OCI-LY7 (cell line): ENCODE data around the gene DOCK3. TPM values are rescaled to one million over a fixed set of nuclear protein-coding genes. Genes with fewer than 3 reads are reported as not detected.

Source experiments
- BruUV-seq: library from RNA; stranded (reverse); fragments of 400-500 nt; replicated peaks from 2 replicates; lab custom pipeline; 2021; lab: Mats Ljungman, UMichigan
- CTCF ChIA-PET: fragments of 300-600 bp; sonication (Branson Sonifier 250); formaldehyde crosslinking; loops from one replicate; lab custom pipeline; 2022; ENCODE audit warnings: antibody characterized with exemption; ENCODE audit not compliant: unreplicated experiment; lab: Charles Lee
- POLR2A ChIA-PET: fragments of 300-600 bp; sonication (Branson Sonifier 250); formaldehyde crosslinking; loops from one replicate; lab custom pipeline; 2022; ENCODE audit warnings: antibody characterized with exemption; lab: Charles Lee
- DNase-seq: peaks from one replicate; pipeline ENCODE4 v3.0.0-alpha.2; 2015; ENCODE audit warnings: low spot score
- H2AFZ ChIP-seq: fragments of 200-600 bp; sonication (generic), shearing (Covaris generic); 2 replicates; pipeline ENCODE4 v1.6.1; 2014; ENCODE audit warnings: mild to moderate bottlenecking, antibody characterized with exemption, low read length, moderate library complexity
- H3K27ac ChIP-seq: fragments of 200-600 bp; sonication (generic); 2 replicates; pipeline ENCODE4 v1.5.1; 2014; ENCODE audit warnings: mixed run types, low read depth, mild to moderate bottlenecking, moderate library complexity, low read length, inconsistent platforms; ENCODE audit not compliant: poor library complexity, severe bottlenecking
- H3K36me3 ChIP-seq: fragments of 200-600 bp; sonication (generic); 2 replicates; pipeline ENCODE4 v1.6.1; 2014; ENCODE audit warnings: mild to moderate bottlenecking, antibody characterized with exemption, low read length, moderate library complexity, mixed read lengths; ENCODE audit not compliant: insufficient read depth
- H3K4me1 ChIP-seq: fragments of 200-600 bp; sonication (generic); 2 replicates; pipeline ENCODE4 v1.5.1; 2014; ENCODE audit warnings: mild to moderate bottlenecking, low read length; ENCODE audit not compliant: insufficient read depth, poor library complexity, severe bottlenecking
- H3K4me2 ChIP-seq: fragments of 200-600 bp; sonication (generic); 2 replicates; pipeline ENCODE4 v1.6.1; 2014; ENCODE audit warnings: mild to moderate bottlenecking, low read length
- H3K4me3 ChIP-seq: fragments of 200-600 bp; sonication (generic); 2 replicates; pipeline ENCODE4 v1.5.1; 2014; ENCODE audit warnings: mild to moderate bottlenecking, low read depth, low read length; ENCODE audit not compliant: poor library complexity, severe bottlenecking
- H3K79me2 ChIP-seq: fragments of 200-600 bp; sonication (generic); 2 replicates; pipeline ENCODE4 v1.6.1; 2016; ENCODE audit warnings: low read depth, mild to moderate bottlenecking, low read length, moderate library complexity, mixed read lengths; ENCODE audit not compliant: insufficient read depth
- H3K9me2 ChIP-seq: fragments of 200-600 bp; sonication (generic); 2 replicates; pipeline ENCODE4 v1.6.1; 2016; ENCODE audit warnings: mild to moderate bottlenecking, low read length, mixed read lengths; ENCODE audit not compliant: insufficient read depth
- H3K9me3 ChIP-seq: fragments of 200-600 bp; sonication (generic); 2 replicates; pipeline ENCODE4 v1.6.1; 2014; ENCODE audit warnings: mild to moderate bottlenecking, mixed run types, low read length, mixed read lengths
- H4K20me1 ChIP-seq: fragments of 200-600 bp; sonication (generic); 2 replicates; pipeline ENCODE4 v1.6.1; 2014; ENCODE audit warnings: mild to moderate bottlenecking, antibody characterized with exemption, low read length, moderate library complexity, mixed read lengths; ENCODE audit not compliant: insufficient read depth
- CTCF ChIP-seq: fragments of 200-600 bp; sonication (generic); conservative IDR thresholded peaks from 2 replicates; pipeline ENCODE4 v1.5.1; 2014; ENCODE audit warnings: mild to moderate bottlenecking, antibody characterized with exemption, low read length, moderate library complexity, mixed read lengths
- EZH2phosphoT487 ChIP-seq: fragments of 200-600 bp; sonication (generic); IDR thresholded peaks from 2 replicates; pipeline ENCODE4 v1.6.1; 2018; ENCODE audit warnings: low read depth, borderline replicate concordance, mild to moderate bottlenecking, mixed run types, antibody characterized with exemption, low read length, moderate library complexity, mixed read lengths
- intact Hi-C: fragments of 100-400 bp; cut with micrococcal nuclease; formaldehyde crosslinking; loops from one replicate; pipeline ENCODE4 v1.10.0; 2022; ENCODE audit not compliant: unreplicated experiment
- total RNA-seq, 2 experiments: library from RNA; depleted of rRNA in 1 of 2; stranded (reverse); fragments of >200 nt in 1 of 2; shearing (Covaris generic) in 1 of 2; gene quantifications; 2 replicates each; pipeline ENCODE4 v1.2.3, GENCODE V29; 2014 to 2022

The DOCK3 gene
- total RNA-seq, 2 experiments from 2014 or later, result not detected

DNA sequence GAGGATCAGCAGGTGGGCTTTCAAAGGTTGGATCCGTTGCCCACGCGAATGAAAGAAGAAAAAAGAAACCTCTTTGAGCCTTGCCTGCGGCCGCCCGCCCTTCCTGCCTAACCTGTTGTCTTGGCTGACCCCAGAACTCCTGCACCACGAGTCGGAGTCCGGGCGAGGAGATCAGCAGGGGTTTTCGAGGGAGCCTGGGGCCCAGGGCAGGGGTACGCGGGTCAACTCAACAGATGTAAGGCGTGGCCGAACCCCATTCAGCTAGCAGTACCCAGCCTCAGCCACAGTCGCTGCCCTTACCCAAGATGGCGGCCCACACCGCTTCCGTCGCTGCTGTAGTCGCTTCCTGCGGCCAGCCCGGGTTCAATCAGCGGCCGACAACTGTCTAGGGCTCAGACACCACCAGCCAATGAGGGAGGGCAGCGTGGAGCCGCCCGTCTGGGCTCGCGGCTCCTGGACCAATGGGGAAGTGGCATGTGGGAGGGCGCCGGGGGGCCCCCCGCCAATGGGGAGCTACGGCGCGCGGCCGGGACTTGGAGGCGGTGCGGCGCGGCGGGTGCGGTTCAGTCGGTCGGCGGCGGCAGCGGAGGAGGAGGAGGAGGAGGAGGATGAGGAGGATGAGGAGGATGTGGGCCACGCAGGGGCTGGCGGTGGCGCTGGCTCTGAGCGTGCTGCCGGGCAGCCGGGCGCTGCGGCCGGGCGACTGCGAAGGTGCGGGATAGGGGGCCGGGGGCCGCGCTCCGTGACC lies 710.2 kb downstream of the DOCK3 start, which contains the start of gene MANF:
MANF (plus strand) TSS at position 566 of the 748 bp plus-strand sequence; CDS start at position 618, 52 bp downstream.
- H3K9me3 ChIP-seq, result no peaks in the 10 kb centered on the region
- peak; percentile 98 for DNase-seq
- H3K79me2 ChIP-seq, result peaks cover 41% of the 10 kb centered on the region
- no peaks in the 10 kb centered on the region for H3K9me2 ChIP-seq
- TF ChIP-seq EZH2phosphoT487 (no peak), CTCF (no peak)
- peaks cover 42% of the 10 kb centered on the region for H3K36me3 ChIP-seq
- H3K4me1 ChIP-seq, result peaks cover 46% of the 10 kb centered on the region
- H2AFZ ChIP-seq, result peak within 1 kb of the TSS; percentile 48; the same call in 1 of the 2 replicates
- H3K4me2 ChIP-seq, result peak within 1 kb of the TSS; percentile 92
- CTCF ChIA-PET, result interaction anchor here (0.6 to 1.1 kb wide), 3 partner anchors 114 to 927 kb away, joined by 3 read pairs; partner anchors contain the start of gene TLR9
- intact Hi-C loops, result loop anchor here (2.0 kb wide), 2 partner anchors 286 to 816 kb away; partner anchors contain the start of genes HEMK1 and TEX264
- H3K4me3 ChIP-seq, result peak within 1 kb of the TSS; percentile 90
- POLR2A ChIA-PET, result interaction anchor here (0.9 to 1.8 kb wide), 4 partner anchors 115 to 1085 kb away, joined by 3 to 6 read pairs (median 4); partner anchors contain the start of gene DCAF1
- peak within 1 kb of the TSS; percentile 67 for H3K27ac ChIP-seq
- BruUV-seq, result no TSS peak
- H4K20me1 ChIP-seq, result peaks cover 22% of the 10 kb centered on the region; the same call in 1 of the 2 replicates

- Histone ChIP-seq H3K27ac (peak overlapping the region; percentile 59), H3K9me3 (no peaks in the 10 kb centered on the region), H3K4me2 (peak overlapping the region; percentile 92), H3K4me1 (peaks cover 54% of the 10 kb centered on the region), H3K36me3 (peaks cover 48% of the 10 kb centered on the region), H3K9me2 (no peaks in the 10 kb centered on the region), H2AFZ (peak overlapping the region; percentile 40; the same call in 1 of the 2 replicates), H3K79me2 (peaks cover 41% of the 10 kb centered on the region), H4K20me1 (peaks cover 22% of the 10 kb centered on the region; the same call in 1 of the 2 replicates), H3K4me3 (peak overlapping the region; percentile 90)
- peak; percentile 28 for DNase-seq
- no TSS peak for BruUV-seq
- TF ChIP-seq CTCF (0 out of 2 replicates have a peak, but pooled peaks have one; percentile 20), EZH2phosphoT487 (no peak)
- ChIA-PET POLR2A (interaction anchor here (0.9 to 1.8 kb wide), 3 partner anchors 114 to 1086 kb away, joined by 4 to 6 read pairs (median 4); partner anchors contain the start of gene DCAF1), CTCF (interaction anchor here (0.6 to 1.1 kb wide), 3 partner anchors 113 to 926 kb away, joined by 3 to 4 read pairs (median 3); no protein-coding TSS in a partner anchor)
- intact Hi-C loops, result loop anchor here (2.0 kb wide), 2 partner anchors 285 to 817 kb away; partner anchors contain the start of genes HEMK1 and TEX264
These were observed 710.9 kb downstream of the DOCK3 start for GRCh38 chr3:51385621-51386091.
